MM.1S (cell line): Measurements from ENCODE around the gene HCLS1.

Source experiments
- EZH2 ChIP-seq: fragments of 300-600 bp; sonication (generic); optimal IDR thresholded peaks from 2 replicates; pipeline ENCODE3; 2017; ENCODE audit warnings: low read depth, mild to moderate bottlenecking, antibody characterized with exemption, low read length, mixed read lengths
- EZH2phosphoT487 ChIP-seq: fragments of 300-600 bp; sonication (generic); IDR thresholded peaks from 2 replicates; pipeline ENCODE4 v1.6.1; 2018; ENCODE audit warnings: antibody characterized with exemption, low read length
- TF ChIP-seq, protein P1 (sequence below): fragments of 300-600 bp; sonication (generic); IDR thresholded peaks from 2 replicates; pipeline ENCODE4 v1.5.1; 2016; ENCODE audit warnings: antibody characterized with exemption, low read length, mixed read lengths

DNA sequence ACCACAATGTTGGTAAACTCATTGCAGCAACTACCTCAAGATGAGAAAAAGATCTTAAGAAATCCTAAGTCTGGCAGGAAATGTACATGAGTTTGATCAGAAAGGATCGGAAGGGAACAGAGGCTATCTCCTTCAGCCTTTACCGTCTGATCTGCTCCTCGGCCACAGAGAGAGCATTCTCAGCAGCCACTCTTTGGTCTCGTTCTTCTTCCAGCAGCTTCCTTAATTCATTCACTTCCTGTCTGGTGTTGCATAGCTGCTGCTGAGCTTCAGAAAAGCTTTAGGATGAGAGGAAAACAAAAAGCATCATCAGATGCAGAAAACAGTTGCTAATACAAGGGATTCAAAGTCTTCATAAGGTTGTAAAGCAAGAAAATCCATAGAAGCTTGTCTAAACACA is 6.6 kb upstream of the HCLS1 start:
- no peak for TF ChIP-seq EZH2
- TF ChIP-seq, protein P1, sequence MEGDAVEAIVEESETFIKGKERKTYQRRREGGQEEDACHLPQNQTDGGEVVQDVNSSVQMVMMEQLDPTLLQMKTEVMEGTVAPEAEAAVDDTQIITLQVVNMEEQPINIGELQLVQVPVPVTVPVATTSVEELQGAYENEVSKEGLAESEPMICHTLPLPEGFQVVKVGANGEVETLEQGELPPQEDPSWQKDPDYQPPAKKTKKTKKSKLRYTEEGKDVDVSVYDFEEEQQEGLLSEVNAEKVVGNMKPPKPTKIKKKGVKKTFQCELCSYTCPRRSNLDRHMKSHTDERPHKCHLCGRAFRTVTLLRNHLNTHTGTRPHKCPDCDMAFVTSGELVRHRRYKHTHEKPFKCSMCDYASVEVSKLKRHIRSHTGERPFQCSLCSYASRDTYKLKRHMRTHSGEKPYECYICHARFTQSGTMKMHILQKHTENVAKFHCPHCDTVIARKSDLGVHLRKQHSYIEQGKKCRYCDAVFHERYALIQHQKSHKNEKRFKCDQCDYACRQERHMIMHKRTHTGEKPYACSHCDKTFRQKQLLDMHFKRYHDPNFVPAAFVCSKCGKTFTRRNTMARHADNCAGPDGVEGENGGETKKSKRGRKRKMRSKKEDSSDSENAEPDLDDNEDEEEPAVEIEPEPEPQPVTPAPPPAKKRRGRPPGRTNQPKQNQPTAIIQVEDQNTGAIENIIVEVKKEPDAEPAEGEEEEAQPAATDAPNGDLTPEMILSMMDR, result no peak
- TF ChIP-seq EZH2phosphoT487, result no peak
